Measurements from ENCODE around the gene FBXL7.

The FBXL7 gene

GRCh38 chr5:15806613-15807012 is 306.6 kb downstream of the FBXL7 start:
- DNase-seq: no peak
- Histone ChIP-seq H3K23ac (ENCODE audit: low read length) (no peak overlapping the region), H2BK5ac (ENCODE audit: low read depth, low read length, poor library complexity) (no peak overlapping the region), H3K4me1 (ENCODE audit: control insufficient read depth in 1 of 2, insufficient read depth in 2 of 2, low read length in 2 of 2) (no peaks in the 10 kb centered on the region), H4K91ac (ENCODE audit: low read depth, low read length) (no peak overlapping the region), H3K79me2 (ENCODE audit: control insufficient read depth, insufficient read depth, low read length, poor library complexity) (no peaks in the 10 kb centered on the region), H3K4ac (ENCODE audit: low read depth, low read length) (no peak overlapping the region), H2AK5ac (ENCODE audit: low read length) (no peak overlapping the region), H3K4me3 (ENCODE audit: low read depth, low read length) (no peak overlapping the region), H3K9me3 (ENCODE audit: insufficient read depth, low read depth, low read length) (peaks cover 5% of the 10 kb centered on the region), H3K9ac (ENCODE audit: low read length) (no peak overlapping the region), H3K79me1 (ENCODE audit: low read length) (no peaks in the 10 kb centered on the region), H2AFZ (ENCODE audit: insufficient read depth, low read length, poor library complexity) (no peak overlapping the region), H4K8ac (ENCODE audit: low read depth, low read length) (no peak overlapping the region), H3K4me2 (ENCODE audit: low read length) (no peak overlapping the region), H2BK120ac (ENCODE audit: insufficient read depth, low read length, poor library complexity) (no peak overlapping the region), H2BK12ac (ENCODE audit: low read length) (no peak overlapping the region), H3K27me3 (ENCODE audit: insufficient read depth, low read length) (no peaks in the 10 kb centered on the region), H3K36me3 (ENCODE audit: control insufficient read depth in 1 of 2, insufficient read depth in 2 of 2, low read length in 2 of 2) (peaks cover 0 to 3% of the 10 kb centered on the region in 2 experiments), H4K12ac (ENCODE audit: low read depth, low read length) (no peak overlapping the region), H3K14ac (ENCODE audit: low read length) (no peak overlapping the region), H3K27ac (ENCODE audit: low read depth, low read length) (no peak overlapping the region), H3K18ac (ENCODE audit: low read length) (no peak overlapping the region)
- WGBS (ENCODE audit: extremely low coverage, insufficient coverage, insufficient read length): no CpG with 5 or more reads among the region's 8 CpGs

- H3K79me2 ChIP-seq (ENCODE audit: control insufficient read depth, insufficient read depth, low read length, poor library complexity): no peaks in the 10 kb centered on the region
- peaks cover 5% of the 10 kb centered on the region for H3K9me3 ChIP-seq (ENCODE audit: insufficient read depth, low read depth, low read length)
- H3K4me1 ChIP-seq (ENCODE audit: control insufficient read depth in 1 of 2, insufficient read depth in 2 of 2, low read length in 2 of 2): no peaks in the 10 kb centered on the region
- H2BK12ac ChIP-seq (ENCODE audit: low read length): no peak overlapping the region
- H3K18ac ChIP-seq (ENCODE audit: low read length): no peak overlapping the region
- H4K12ac ChIP-seq (ENCODE audit: low read depth, low read length): no peak overlapping the region
- no peak overlapping the region for H3K4me2 ChIP-seq (ENCODE audit: low read length)
- WGBS (ENCODE audit: extremely low coverage, insufficient coverage, insufficient read length): no CpG with 5 or more reads among the region's 3 CpGs
- peaks cover 0 to 3% of the 10 kb centered on the region in 2 experiments for H3K36me3 ChIP-seq (ENCODE audit: control insufficient read depth in 1 of 2, insufficient read depth in 2 of 2, low read length in 2 of 2)
- no peak overlapping the region for H4K8ac ChIP-seq (ENCODE audit: low read depth, low read length)
- no peak overlapping the region for H3K27ac ChIP-seq (ENCODE audit: low read depth, low read length)
- peak; percentile 19 to 63 for DNase-seq
- H3K23ac ChIP-seq (ENCODE audit: low read length): no peak overlapping the region
- no peak overlapping the region for H3K4me3 ChIP-seq (ENCODE audit: low read depth, low read length)
- H2BK5ac ChIP-seq (ENCODE audit: low read depth, low read length, poor library complexity): no peak overlapping the region
- no peak overlapping the region for H2AK5ac ChIP-seq (ENCODE audit: low read length)
- H2BK120ac ChIP-seq (ENCODE audit: insufficient read depth, low read length, poor library complexity): no peak overlapping the region
- no peak overlapping the region for H2AFZ ChIP-seq (ENCODE audit: insufficient read depth, low read length, poor library complexity)
- H3K4ac ChIP-seq (ENCODE audit: low read depth, low read length): no peak overlapping the region
- H3K27me3 ChIP-seq (ENCODE audit: insufficient read depth, low read length): no peaks in the 10 kb centered on the region
- H3K79me1 ChIP-seq (ENCODE audit: low read length): no peaks in the 10 kb centered on the region
- H3K9ac ChIP-seq (ENCODE audit: low read length): no peak overlapping the region
- H3K14ac ChIP-seq (ENCODE audit: low read length): no peak overlapping the region
- no peak overlapping the region for H4K91ac ChIP-seq (ENCODE audit: low read depth, low read length)
Observed at GRCh38 chr5:15807248-15807647, 307.3 kb downstream of the FBXL7 start.

- no peak overlapping the region for H3K27ac ChIP-seq (ENCODE audit: low read depth, low read length)
- no peak overlapping the region for H3K4me3 ChIP-seq (ENCODE audit: low read depth, low read length)
- no peaks in the 10 kb centered on the region for H3K27me3 ChIP-seq (ENCODE audit: insufficient read depth, low read length)
- H3K4ac ChIP-seq (ENCODE audit: low read depth, low read length): no peak overlapping the region
- H2BK5ac ChIP-seq (ENCODE audit: low read depth, low read length, poor library complexity): no peak overlapping the region
- no peak overlapping the region for H2BK12ac ChIP-seq (ENCODE audit: low read length)
- H3K9me3 ChIP-seq (ENCODE audit: insufficient read depth, low read depth, low read length): peaks cover 5% of the 10 kb centered on the region
- H4K12ac ChIP-seq (ENCODE audit: low read depth, low read length): no peak overlapping the region
- H2AK5ac ChIP-seq (ENCODE audit: low read length): no peak overlapping the region
- H2AFZ ChIP-seq (ENCODE audit: insufficient read depth, low read length, poor library complexity): no peak overlapping the region
- H4K91ac ChIP-seq (ENCODE audit: low read depth, low read length): no peak overlapping the region
- H3K9ac ChIP-seq (ENCODE audit: low read length): no peak overlapping the region
- no peak overlapping the region for H3K18ac ChIP-seq (ENCODE audit: low read length)
- H4K8ac ChIP-seq (ENCODE audit: low read depth, low read length): no peak overlapping the region
- WGBS (ENCODE audit: extremely low coverage, insufficient coverage, insufficient read length): no CpG with 5 or more reads among the region's 5 CpGs
- H3K79me2 ChIP-seq (ENCODE audit: control insufficient read depth, insufficient read depth, low read length, poor library complexity): no peaks in the 10 kb centered on the region
- DNase-seq: no peak
- no peaks in the 10 kb centered on the region for H3K4me1 ChIP-seq (ENCODE audit: control insufficient read depth in 1 of 2, insufficient read depth in 2 of 2, low read length in 2 of 2)
- H3K79me1 ChIP-seq (ENCODE audit: low read length): no peaks in the 10 kb centered on the region
- H3K36me3 ChIP-seq (ENCODE audit: control insufficient read depth in 1 of 2, insufficient read depth in 2 of 2, low read length in 2 of 2): peaks cover 0 to 3% of the 10 kb centered on the region in 2 experiments
- H3K14ac ChIP-seq (ENCODE audit: low read length): no peak overlapping the region
- H3K4me2 ChIP-seq (ENCODE audit: low read length): no peak overlapping the region
- no peak overlapping the region for H2BK120ac ChIP-seq (ENCODE audit: insufficient read depth, low read length, poor library complexity)
- H3K23ac ChIP-seq (ENCODE audit: low read length): no peak overlapping the region
Observed at GRCh38 chr5:15807871-15808270, 307.9 kb downstream of the FBXL7 start.

- H3K4me3 ChIP-seq (ENCODE audit: low read depth, low read length): no peak overlapping the region
- WGBS (ENCODE audit: extremely low coverage, insufficient coverage, insufficient read length): no CpG with 5 or more reads among the region's 3 CpGs
Observed at GRCh38 chr5:15808577-15808976, 308.6 kb downstream of the FBXL7 start.

More at GRCh38 chr5:15808577-15808976, 308.6 kb downstream of the FBXL7 start:
- Histone ChIP-seq H4K12ac (ENCODE audit: low read depth, low read length) (no peak overlapping the region), H3K9me3 (ENCODE audit: insufficient read depth, low read depth, low read length) (peaks cover 5% of the 10 kb centered on the region), H3K27me3 (ENCODE audit: insufficient read depth, low read length) (no peaks in the 10 kb centered on the region), H2BK120ac (ENCODE audit: insufficient read depth, low read length, poor library complexity) (no peak overlapping the region), H4K91ac (ENCODE audit: low read depth, low read length) (no peak overlapping the region), H3K79me2 (ENCODE audit: control insufficient read depth, insufficient read depth, low read length, poor library complexity) (no peaks in the 10 kb centered on the region), H3K4me2 (ENCODE audit: low read length) (no peak overlapping the region), H3K79me1 (ENCODE audit: low read length) (no peaks in the 10 kb centered on the region), H3K14ac (ENCODE audit: low read length) (no peak overlapping the region), H2BK12ac (ENCODE audit: low read length) (no peak overlapping the region), H3K9ac (ENCODE audit: low read length) (no peak overlapping the region), H2BK5ac (ENCODE audit: low read depth, low read length, poor library complexity) (no peak overlapping the region), H3K4me1 (ENCODE audit: control insufficient read depth in 1 of 2, insufficient read depth in 2 of 2, low read length in 2 of 2) (no peaks in the 10 kb centered on the region), H3K18ac (ENCODE audit: low read length) (no peak overlapping the region), H2AK5ac (ENCODE audit: low read length) (no peak overlapping the region), H4K8ac (ENCODE audit: low read depth, low read length) (no peak overlapping the region), H3K4ac (ENCODE audit: low read depth, low read length) (no peak overlapping the region), H2AFZ (ENCODE audit: insufficient read depth, low read length, poor library complexity) (no peak overlapping the region), H3K23ac (ENCODE audit: low read length) (no peak overlapping the region), H3K27ac (ENCODE audit: low read depth, low read length) (no peak overlapping the region), H3K36me3 (ENCODE audit: control insufficient read depth in 1 of 2, insufficient read depth in 2 of 2, low read length in 2 of 2) (peaks cover 0 to 3% of the 10 kb centered on the region in 2 experiments)
- DNase-seq: no peak
